Activated CD4-positive, alpha-beta T cell treated with anti-CD3 and anti-CD28 coated beads for 36 hours (primary cell): ENCODE data around the gene LDLRAD4. TPM values are rescaled to one million over a fixed set of nuclear protein-coding genes. Genes with fewer than 3 reads are reported as not detected.

Experiments
- ATAC-seq: fragments of 200-7000 bp; cut with Tn5 transposase; one replicate; pipeline ENCODE4 v1.10.0; 2021; ENCODE audit warnings: mild to moderate bottlenecking, moderate library complexity
- CTCF ChIA-PET: fragments of 350-600 bp; sonication (Branson Sonifier 250); formaldehyde crosslinking; loops from one replicate; lab custom pipeline; 2021; ENCODE audit warnings: antibody characterized with exemption; lab: Charles Lee
- POLR2A ChIA-PET: fragments of 350-600 bp; sonication (Branson Sonifier 250); formaldehyde crosslinking; loops from one replicate; lab custom pipeline; 2021; ENCODE audit warnings: antibody characterized with exemption, inconsistent platforms; lab: Charles Lee
- DNase-seq: peaks from one replicate; pipeline ENCODE4 v3.0.0-alpha.2; 2020
- H3K27ac Mint-ChIP-seq: one replicate; pipeline ENCODE4 v1.8.0; 2021; ENCODE audit warnings: mixed read lengths
- H3K27me3 Mint-ChIP-seq: one replicate; pipeline ENCODE4 v1.8.0; 2021; ENCODE audit warnings: mixed read lengths
- H3K36me3 Mint-ChIP-seq: one replicate; pipeline ENCODE4 v1.8.0; 2021; ENCODE audit warnings: low read depth, mixed read lengths
- H3K4me1 Mint-ChIP-seq: one replicate; pipeline ENCODE4 v1.8.0; 2021; ENCODE audit warnings: mixed read lengths
- H3K4me3 Mint-ChIP-seq: one replicate; pipeline ENCODE4 v1.8.0; 2021; ENCODE audit warnings: mild to moderate bottlenecking, moderate library complexity, mixed read lengths
- H3K9me3 Mint-ChIP-seq: one replicate; pipeline ENCODE4 v1.8.0; 2021; ENCODE audit warnings: low read depth, mixed read lengths
- intact Hi-C, 2 experiments: fragments of 100-400 bp; cut with DNase I in 1 of 2; cut with micrococcal nuclease in 1 of 2; formaldehyde crosslinking; loops; one replicate each; pipeline versions ENCODE4 v1.14.2 to v1.15.1; 2022 to 2024; cut with DNase I, micrococcal nuclease
- total RNA-seq, 2 experiments: library from RNA; stranded (reverse); gene quantifications; one replicate each; pipeline ENCODE4 v1.2.3, GENCODE V29; 2021

LDLRAD4 gene
- total RNA-seq, 2 experiments from 2014 or later = 29.3 to 32.2 TPM

DNA sequence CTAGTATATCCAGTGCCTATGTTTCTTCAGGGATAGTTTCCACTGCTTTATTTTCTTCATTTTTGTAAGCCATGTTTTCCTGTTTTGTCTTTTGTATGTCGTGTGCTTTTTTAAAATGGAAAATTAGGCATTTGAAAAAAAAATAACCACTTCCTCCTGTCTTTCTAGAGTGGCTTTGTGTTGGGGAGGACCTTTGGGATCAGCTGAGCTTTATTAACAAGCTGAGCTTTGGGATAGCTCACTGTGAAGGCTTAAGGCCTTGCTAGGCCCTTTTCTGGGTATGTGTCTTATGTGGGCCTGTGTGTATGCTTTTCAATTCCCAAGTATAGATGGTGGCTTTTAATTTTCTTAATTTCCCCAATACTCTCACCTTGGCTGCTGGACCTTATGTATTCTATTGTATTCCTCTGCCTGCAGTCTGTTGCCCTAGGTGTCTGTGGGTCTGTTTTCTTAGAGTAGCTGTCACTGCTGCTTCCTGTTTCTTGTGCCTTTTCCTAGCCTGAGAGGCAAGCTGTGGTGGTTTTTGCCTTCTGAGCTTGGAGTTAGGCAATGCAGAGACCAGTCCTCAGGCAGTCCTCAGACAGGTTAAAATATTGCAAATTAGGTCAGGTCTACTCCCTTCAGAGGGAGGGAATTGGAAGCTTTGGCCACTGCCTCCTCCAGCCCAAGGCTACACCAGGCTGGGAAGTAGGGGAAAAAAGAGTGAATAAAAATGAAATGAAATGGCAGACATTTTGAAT lies 134.7 kb downstream of the LDLRAD4 start:
- POLR2A ChIA-PET = interaction anchor here (1.0 kb wide), 1 partner anchor 137 kb away, joined by 4 read pairs; no protein-coding TSS in a partner anchor
- no peak overlapping the region for H3K4me3 Mint-ChIP-seq
- H3K27me3 Mint-ChIP-seq = no peaks in the 10 kb centered on the region

DNA sequence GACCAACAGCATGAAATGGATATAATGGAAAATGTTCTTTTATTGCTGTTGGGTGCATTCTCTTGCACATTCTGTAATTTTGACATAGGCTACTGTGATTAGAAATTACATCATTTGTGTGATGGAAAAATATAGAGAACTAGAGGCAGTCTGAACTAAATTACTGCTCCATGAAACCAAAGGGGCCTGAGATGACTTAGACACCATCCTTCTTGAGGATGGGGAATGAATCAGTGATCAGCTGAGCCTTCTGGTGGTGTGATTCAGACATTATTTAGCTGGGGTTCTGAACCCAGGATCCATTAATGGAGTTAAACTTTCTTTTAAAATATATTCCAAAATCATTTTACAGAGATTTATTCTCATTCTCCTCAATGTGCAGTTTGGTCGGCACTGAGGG lies 135.8 kb downstream of the LDLRAD4 start:
- no peak overlapping the region for H3K27ac Mint-ChIP-seq
- no peak overlapping the region for H3K4me3 Mint-ChIP-seq
- intact Hi-C loops = no loop called here
- H3K9me3 Mint-ChIP-seq = peaks cover 7% of the 10 kb centered on the region
- DNase-seq (no peak), ATAC-seq (peak; percentile 72)
- ChIA-PET CTCF (interaction anchor here (1.8 to 1.9 kb wide), 2 partner anchors 18 to 25 kb away, joined by 4 to 6 read pairs; no protein-coding TSS in a partner anchor), POLR2A (no interaction called here)
- H3K36me3 Mint-ChIP-seq = peaks cover 12% of the 10 kb centered on the region
- no peaks in the 10 kb centered on the region for H3K27me3 Mint-ChIP-seq
- peaks cover 16% of the 10 kb centered on the region for H3K4me1 Mint-ChIP-seq

More for the DNA sequence above, 134.7 kb downstream of the LDLRAD4 start:
- Mint-ChIP-seq H3K27ac (peak overlapping the region; percentile 37), H3K9me3 (peaks cover 9% of the 10 kb centered on the region), H3K4me1 (peaks cover 16% of the 10 kb centered on the region), H3K36me3 (peaks cover 12% of the 10 kb centered on the region)
- DNase-seq (no peak), ATAC-seq (peak; percentile 57)
- CTCF ChIA-PET = interaction anchor here (0.5 to 1.9 kb wide), 8 partner anchors 9 to 241 kb away, joined by 3 to 6 read pairs (median 4); no protein-coding TSS in a partner anchor
- intact Hi-C loops = no loop called here

DNA sequence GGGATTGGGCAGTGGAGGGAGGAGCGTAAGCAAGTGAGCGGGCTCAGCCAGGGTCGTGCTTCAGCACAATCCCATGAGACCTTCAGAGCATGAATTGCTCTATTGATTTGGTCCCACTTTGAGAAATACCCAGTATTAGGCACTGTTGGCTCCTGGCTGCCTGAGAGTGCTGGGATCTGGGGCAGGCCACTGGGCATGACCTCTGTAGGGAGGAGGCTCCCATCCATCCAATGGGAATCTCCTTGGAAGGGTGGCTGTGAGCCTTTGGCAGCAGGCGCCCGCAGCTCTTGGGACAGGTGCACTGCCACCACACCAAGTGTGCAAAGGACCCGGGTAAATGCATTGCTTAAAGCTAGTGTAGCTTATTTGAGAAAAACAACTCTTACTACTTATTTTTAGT lies 137.5 kb downstream of the LDLRAD4 start:
- Mint-ChIP-seq H3K27ac (no peak overlapping the region), H3K4me3 (no peak overlapping the region), H3K9me3 (peaks cover 4% of the 10 kb centered on the region), H3K36me3 (peaks cover 9% of the 10 kb centered on the region), H3K27me3 (no peaks in the 10 kb centered on the region), H3K4me1 (peaks cover 16% of the 10 kb centered on the region)
- ATAC-seq (no peak), DNase-seq (no peak)
- ChIA-PET POLR2A (no interaction called here), CTCF (no interaction called here)
- intact Hi-C loops = no loop called here

DNA sequence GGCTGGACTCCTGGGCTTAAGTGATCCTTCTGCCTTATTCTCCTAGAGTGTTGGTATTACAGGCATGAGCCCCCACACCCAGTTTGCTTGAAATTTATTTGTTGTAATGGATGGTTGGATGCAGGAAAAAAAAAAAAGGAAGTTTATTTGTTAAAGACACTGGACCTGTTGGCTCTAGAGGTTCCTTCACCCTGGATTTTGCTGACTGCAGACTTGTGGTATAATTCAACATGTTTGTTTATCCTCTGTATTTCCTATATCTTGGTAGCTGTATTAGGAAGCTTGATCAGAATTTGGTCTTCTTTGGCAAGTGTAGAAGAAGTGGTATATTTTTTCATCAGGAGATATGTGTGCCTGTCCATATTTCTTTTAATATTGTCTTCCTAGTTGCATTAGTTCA lies 138.7 kb downstream of the LDLRAD4 start:
- ChIA-PET POLR2A (no interaction called here), CTCF (no interaction called here)
- Mint-ChIP-seq H3K27me3 (no peaks in the 10 kb centered on the region), H3K36me3 (peaks cover 7% of the 10 kb centered on the region), H3K4me3 (no peak overlapping the region), H3K4me1 (peaks cover 20% of the 10 kb centered on the region), H3K9me3 (peaks cover 4% of the 10 kb centered on the region), H3K27ac (no peak overlapping the region)
- ATAC-seq (no peak), DNase-seq (no peak)
- intact Hi-C loops = no loop called here

DNA sequence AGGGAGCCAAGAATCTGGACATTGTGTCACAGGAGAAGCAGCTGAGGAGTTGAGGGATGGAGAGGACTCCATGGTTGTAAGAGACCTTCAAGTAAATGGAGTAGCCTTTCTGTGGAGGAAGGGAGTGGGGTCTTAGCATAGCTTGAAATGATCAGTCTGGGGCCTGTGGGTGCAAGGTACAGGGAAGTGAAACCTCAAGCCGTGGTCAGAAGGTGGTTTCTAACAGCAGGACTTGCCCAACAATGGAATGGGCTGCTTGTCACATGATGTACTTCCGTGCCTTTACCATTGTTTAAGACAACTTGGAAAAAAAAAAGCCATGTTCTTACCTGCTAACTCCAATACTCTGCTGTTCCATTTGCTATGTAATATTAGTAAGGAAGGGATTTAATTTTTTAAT lies 140.7 kb downstream of the LDLRAD4 start:
- Mint-ChIP-seq H3K36me3 (no peaks in the 10 kb centered on the region), H3K9me3 (no peaks in the 10 kb centered on the region), H3K27ac (no peak overlapping the region), H3K4me1 (peaks cover 5% of the 10 kb centered on the region), H3K27me3 (no peaks in the 10 kb centered on the region), H3K4me3 (no peak overlapping the region)
- POLR2A ChIA-PET = no interaction called here
- ATAC-seq (no peak), DNase-seq (no peak)
- CTCF ChIA-PET = no interaction called here
- intact Hi-C loops = no loop called here

DNA sequence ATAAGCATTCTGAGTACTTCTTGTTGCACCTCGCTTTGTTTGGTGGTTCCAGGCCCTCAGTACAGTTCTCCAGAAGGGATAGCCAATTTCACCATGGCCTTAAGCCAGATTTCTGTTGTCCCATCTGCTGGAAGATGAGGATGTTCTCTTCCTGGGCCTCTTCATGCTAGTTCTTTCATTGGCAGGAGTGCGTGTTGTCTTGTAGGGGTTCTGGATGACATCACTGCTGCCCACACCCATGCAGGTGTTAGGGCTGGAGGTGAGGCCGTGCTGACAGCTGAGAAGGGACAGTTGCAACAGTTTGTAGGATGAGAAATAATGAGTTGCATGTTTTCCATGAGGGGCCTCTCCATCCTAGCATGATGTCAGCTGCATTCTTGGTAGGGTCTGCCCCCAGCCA lies 142.9 kb downstream of the LDLRAD4 start:
- CTCF ChIA-PET = interaction anchor here (1.0 kb wide), 1 partner anchor 8 kb away, joined by 3 read pairs; no protein-coding TSS in a partner anchor
- no peak overlapping the region for H3K27ac Mint-ChIP-seq
- H3K4me3 Mint-ChIP-seq = no peak overlapping the region

DNA sequence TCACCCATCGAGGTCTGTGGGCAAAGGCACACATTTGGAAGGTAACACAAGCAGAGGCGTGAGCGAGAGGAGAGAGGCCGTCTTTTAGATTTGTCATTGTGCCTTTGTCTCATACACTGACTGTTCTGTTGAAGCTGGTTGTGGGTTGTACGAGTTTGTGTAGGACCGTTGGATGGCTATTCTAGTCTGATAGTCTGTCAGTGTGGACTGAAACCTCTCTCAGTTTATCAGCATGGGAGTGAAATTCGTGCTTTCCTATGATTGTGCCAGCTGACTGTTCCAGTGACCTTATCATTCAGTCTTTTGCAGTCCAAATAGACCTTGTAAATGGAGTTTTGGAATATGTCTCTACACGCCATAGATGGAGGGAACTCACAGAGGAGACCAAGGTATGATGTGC lies 143.5 kb downstream of the LDLRAD4 start:
- ATAC-seq (no peak), DNase-seq (no peak)
- Mint-ChIP-seq H3K36me3 (no peaks in the 10 kb centered on the region), H3K9me3 (no peaks in the 10 kb centered on the region), H3K4me1 (peaks cover 13% of the 10 kb centered on the region), H3K4me3 (no peak overlapping the region), H3K27ac (no peak overlapping the region), H3K27me3 (no peaks in the 10 kb centered on the region)
- POLR2A ChIA-PET = no interaction called here
- intact Hi-C loops = no loop called here
- CTCF ChIA-PET = interaction anchor here (1.0 kb wide), 1 partner anchor 9 kb away, joined by 3 read pairs; no protein-coding TSS in a partner anchor

More for the DNA sequence above, 142.9 kb downstream of the LDLRAD4 start:
- H3K27me3 Mint-ChIP-seq = no peaks in the 10 kb centered on the region
- peaks cover 7% of the 10 kb centered on the region for H3K4me1 Mint-ChIP-seq
- POLR2A ChIA-PET = no interaction called here
- no peaks in the 10 kb centered on the region for H3K9me3 Mint-ChIP-seq
- H3K36me3 Mint-ChIP-seq = no peaks in the 10 kb centered on the region
- intact Hi-C loops = no loop called here
- ATAC-seq (no peak), DNase-seq (no peak)

DNA sequence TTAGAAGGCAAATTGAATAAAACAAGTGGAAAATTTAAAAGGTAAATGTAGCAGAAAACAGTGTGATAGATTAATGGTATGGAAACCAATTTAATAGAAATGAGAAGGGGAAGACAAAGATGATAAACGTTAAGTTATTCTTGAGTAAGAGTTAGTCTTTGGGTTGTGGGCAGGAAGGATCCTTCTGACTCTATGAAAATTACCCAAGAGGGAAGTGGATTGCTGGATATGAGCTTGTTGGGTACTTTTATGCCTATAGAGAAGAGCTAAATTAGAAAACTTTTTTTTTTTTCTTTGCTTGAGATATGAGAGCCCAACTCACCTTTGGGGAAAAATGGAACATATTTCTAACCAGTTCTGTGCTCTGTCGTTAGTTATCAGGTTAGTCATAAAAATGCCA lies 144.0 kb downstream of the LDLRAD4 start:
- no peaks in the 10 kb centered on the region for H3K9me3 Mint-ChIP-seq
- H3K27me3 Mint-ChIP-seq = no peaks in the 10 kb centered on the region
- no peak for DNase-seq
- intact Hi-C loops = no loop called here
- H3K4me1 Mint-ChIP-seq = peaks cover 15% of the 10 kb centered on the region
- ATAC-seq = no peak
- ChIA-PET POLR2A (no interaction called here), CTCF (interaction anchor here (1.0 kb wide), 1 partner anchor 9 kb away, joined by 3 read pairs; no protein-coding TSS in a partner anchor)
- H3K4me3 Mint-ChIP-seq = no peak overlapping the region
- no peak overlapping the region for H3K27ac Mint-ChIP-seq
- H3K36me3 Mint-ChIP-seq = no peaks in the 10 kb centered on the region

DNA sequence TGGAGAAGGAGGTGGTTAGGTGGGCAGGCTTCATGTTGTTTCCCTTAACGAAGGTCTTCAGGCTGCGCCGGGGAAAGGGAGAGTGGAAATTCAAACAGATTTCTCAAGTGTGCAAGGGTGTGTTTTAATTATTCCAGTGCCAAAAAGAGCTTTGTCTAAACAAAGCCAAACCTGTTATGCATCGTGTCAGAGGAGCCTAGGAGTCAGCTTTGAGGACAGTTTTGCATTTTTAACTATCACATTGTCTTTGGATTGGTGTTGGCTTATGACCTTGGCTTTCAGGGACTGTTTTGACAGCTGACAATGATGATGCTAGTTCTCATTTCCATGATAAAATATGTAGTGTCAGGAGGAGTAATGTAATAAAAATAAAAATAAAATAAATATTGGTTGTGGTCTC lies 144.8 kb downstream of the LDLRAD4 start:
- ChIA-PET POLR2A (no interaction called here), CTCF (interaction anchor here (0.7 kb wide), 1 partner anchor 44 kb away, joined by 3 read pairs; no protein-coding TSS in a partner anchor)
- no peaks in the 10 kb centered on the region for H3K36me3 Mint-ChIP-seq
- DNase-seq (no peak), ATAC-seq (no peak)
- H3K27ac Mint-ChIP-seq = no peak overlapping the region
- peaks cover 15% of the 10 kb centered on the region for H3K4me1 Mint-ChIP-seq
- intact Hi-C loops = no loop called here
- H3K27me3 Mint-ChIP-seq = no peaks in the 10 kb centered on the region
- no peaks in the 10 kb centered on the region for H3K9me3 Mint-ChIP-seq
- H3K4me3 Mint-ChIP-seq = no peak overlapping the region

DNA sequence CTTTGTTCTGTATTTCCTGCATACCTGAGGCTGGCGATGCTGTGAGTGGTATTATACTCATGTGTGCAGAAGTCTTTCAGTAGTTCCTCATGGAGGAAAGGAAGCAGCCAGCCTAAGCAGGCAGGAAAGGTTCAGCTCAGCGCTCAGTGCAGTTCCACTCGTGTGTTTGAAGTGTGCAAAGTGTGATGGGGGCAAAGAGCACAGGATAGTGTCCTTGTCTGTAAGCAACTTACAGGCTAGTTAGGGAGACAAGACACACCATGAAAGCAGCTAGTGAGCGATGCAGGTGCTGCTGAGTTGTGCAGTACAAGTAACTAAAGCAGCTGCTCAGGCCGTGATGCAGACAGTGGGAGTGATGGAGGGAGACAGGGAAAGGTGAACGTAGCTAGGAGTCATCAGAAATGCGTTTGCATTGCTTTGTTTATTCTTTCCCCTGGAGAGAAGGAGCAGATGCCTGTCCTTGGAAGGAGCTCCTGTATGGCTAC lies 146.2 kb downstream of the LDLRAD4 start:
- peaks cover 23% of the 10 kb centered on the region for H3K4me1 Mint-ChIP-seq
- DNase-seq (no peak), ATAC-seq (no peak)
- ChIA-PET POLR2A (interaction anchor here (1.0 kb wide), 1 partner anchor 61 kb away, joined by 3 read pairs; no protein-coding TSS in a partner anchor), CTCF (interaction anchor here (0.8 to 1.0 kb wide), 2 partner anchors 9 to 205 kb away, joined by 3 to 5 read pairs; no protein-coding TSS in a partner anchor)
- no peak overlapping the region for H3K27ac Mint-ChIP-seq
- H3K36me3 Mint-ChIP-seq = no peaks in the 10 kb centered on the region
- H3K4me3 Mint-ChIP-seq = no peak overlapping the region
- H3K27me3 Mint-ChIP-seq = no peaks in the 10 kb centered on the region
- intact Hi-C loops = no loop called here
- H3K9me3 Mint-ChIP-seq = no peaks in the 10 kb centered on the region

DNA sequence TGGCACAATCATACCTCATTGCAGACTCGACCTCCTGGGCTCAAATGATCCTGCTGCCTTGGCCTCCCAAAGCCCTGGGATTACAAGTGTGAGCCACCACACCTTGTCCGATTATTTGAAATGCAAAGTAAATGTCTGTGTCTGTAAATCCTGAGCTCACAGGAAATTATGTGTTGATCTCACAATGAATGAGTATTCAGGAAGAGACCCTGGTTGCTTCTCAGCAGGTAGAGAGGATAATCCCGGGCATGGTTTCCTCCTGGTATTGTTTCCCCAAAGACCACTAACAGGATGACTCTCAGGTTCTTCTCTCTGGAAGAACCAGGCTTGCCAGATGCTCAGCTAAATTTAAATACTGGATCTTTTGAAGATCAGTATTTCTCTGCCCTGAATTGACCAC lies 147.6 kb downstream of the LDLRAD4 start:
- intact Hi-C loops = no loop called here
- ATAC-seq (no peak), DNase-seq (no peak)
- CTCF ChIA-PET = interaction anchor here (0.6 kb wide), 1 partner anchor 317 kb away, joined by 3 read pairs; no protein-coding TSS in a partner anchor
- peaks cover 30% of the 10 kb centered on the region for H3K4me1 Mint-ChIP-seq
- no peak overlapping the region for H3K4me3 Mint-ChIP-seq
- H3K27ac Mint-ChIP-seq = no peak overlapping the region
- POLR2A ChIA-PET = no interaction called here
- no peaks in the 10 kb centered on the region for H3K36me3 Mint-ChIP-seq
- no peaks in the 10 kb centered on the region for H3K9me3 Mint-ChIP-seq
- H3K27me3 Mint-ChIP-seq = no peaks in the 10 kb centered on the region

DNA sequence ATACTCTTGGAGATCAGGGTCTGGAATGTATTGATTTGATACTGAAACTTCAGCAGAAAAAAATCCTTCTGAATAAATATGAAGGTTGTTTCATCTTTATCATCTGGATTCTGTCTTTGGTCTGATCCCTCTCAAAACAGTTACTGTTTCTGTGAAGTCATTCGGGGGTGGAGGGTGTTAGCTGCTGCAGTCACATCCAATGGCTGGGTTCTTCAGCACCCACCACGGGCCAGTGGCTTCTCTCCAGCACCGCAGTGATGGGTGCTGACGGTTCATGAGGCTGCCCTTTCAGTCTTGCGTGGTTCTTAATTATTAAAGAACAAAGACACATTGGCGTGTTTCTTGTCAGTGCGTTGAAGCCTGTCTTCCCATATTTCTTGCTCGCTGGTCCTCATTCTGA lies 148.0 kb downstream of the LDLRAD4 start:
- H3K27ac Mint-ChIP-seq = no peak overlapping the region
- CTCF ChIA-PET = no interaction called here
- H3K36me3 Mint-ChIP-seq = no peaks in the 10 kb centered on the region
- DNase-seq (no peak), ATAC-seq (no peak)
- peaks cover 27% of the 10 kb centered on the region for H3K4me1 Mint-ChIP-seq
- H3K9me3 Mint-ChIP-seq = no peaks in the 10 kb centered on the region
- POLR2A ChIA-PET = no interaction called here
- no peaks in the 10 kb centered on the region for H3K27me3 Mint-ChIP-seq
- no peak overlapping the region for H3K4me3 Mint-ChIP-seq
- intact Hi-C loops = no loop called here
